ENCODE results near the gene GYG1.

GYG1 gene

GRCh38 chr3:149016242-149016641 is 24.9 kb downstream of the GYG1 start:
- in situ Hi-C loops (cut with HindIII; ENCODE audit: low sequenced_read_pairs), result no loop called here

DNA sequence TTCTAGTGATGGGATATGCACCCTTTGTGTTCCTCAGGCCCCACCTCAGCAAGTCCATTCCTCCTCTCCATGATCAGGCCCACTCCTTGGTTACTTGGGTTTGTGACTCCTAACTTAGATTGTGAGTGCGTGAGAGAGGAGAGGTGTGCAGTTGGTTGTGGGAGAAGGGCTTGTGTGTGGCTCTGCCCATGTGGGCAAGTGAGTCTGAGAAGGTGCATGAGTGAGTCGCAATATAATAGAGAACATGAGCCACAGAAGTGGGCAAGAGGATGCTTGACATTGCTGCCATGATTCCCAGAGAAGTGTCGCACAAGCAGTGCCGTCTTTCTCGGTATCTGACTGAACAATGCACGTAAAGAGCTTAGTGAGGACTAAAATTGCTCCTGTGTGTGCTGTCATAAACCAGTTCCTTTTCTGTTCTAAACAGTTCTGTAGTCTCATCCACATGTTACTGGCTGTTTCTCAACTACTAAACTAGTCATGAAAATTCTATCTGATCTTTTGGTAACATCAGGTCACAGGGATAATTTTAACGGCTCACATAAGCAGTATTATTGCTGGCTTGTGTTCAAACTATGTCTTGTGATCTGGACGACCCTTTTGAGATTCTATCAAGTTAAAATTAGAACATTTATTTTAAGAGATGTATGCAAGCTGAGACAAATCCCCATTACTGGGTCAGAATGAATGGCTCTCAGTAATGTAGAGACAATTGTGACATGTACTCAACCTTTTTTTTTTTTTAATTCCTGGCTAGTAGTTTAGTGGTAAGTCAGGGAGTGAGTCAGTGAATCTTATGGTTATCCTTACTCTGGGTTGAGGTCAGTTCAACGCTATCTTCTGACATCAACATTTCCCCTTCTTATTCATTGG is 25.6 kb downstream of the GYG1 start:
- in situ Hi-C loops (cut with HindIII; ENCODE audit: low sequenced_read_pairs), result no loop called here

- in situ Hi-C loops (cut with HindIII; ENCODE audit: low sequenced_read_pairs), result no loop called here
Observed at GRCh38 chr3:149018247-149018646, 26.9 kb downstream of the GYG1 start.

DNA sequence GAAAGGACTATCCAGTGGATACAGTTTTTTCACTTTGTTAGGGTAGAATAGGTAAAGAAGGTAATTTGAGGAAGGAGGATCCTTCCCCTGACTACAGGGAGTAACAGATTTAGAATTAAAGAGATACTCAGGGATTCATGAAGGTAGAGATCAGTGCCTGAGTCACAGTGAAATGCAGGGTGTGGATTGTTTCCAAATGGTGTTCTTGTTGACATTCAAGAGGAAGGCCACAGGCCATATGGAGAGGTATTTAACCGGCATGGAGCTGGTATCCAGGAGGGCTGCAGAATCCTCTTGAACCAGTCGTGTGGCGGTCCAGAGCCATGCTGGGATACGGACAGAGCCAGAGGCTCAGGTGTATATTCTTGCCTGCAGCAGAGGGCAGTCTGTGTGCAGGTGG is 28.2 kb downstream of the GYG1 start:
- in situ Hi-C loops (cut with HindIII; ENCODE audit: low sequenced_read_pairs), result no loop called here

GRCh38 chr3:149020196-149020838 is 29.0 kb downstream of the GYG1 start:
- in situ Hi-C loops (cut with HindIII; ENCODE audit: low sequenced_read_pairs), result no loop called here

DNA sequence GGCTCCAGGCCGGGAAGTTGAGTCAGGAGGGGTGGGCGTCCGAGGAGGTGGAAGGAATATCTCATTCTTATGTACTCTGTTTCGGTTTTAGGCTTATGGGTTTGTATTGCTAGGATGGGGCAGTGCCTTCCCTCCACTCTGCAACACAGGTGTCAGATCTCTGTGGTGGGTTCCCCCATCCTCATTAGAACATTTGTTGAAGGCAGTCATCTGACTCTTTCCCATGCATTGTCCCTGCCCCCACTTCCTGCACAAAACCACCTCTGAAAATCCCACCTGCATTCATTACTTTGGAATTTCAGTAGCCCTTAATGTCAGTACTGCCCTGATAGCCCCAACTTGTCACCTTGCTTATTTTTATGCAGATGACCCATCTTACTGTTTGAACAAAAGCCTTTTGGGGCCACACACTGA is 29.5 kb downstream of the GYG1 start:
- in situ Hi-C loops (cut with HindIII; ENCODE audit: low sequenced_read_pairs), result no loop called here

GRCh38 chr3:149021830-149022229 is 30.5 kb downstream of the GYG1 start:
- in situ Hi-C loops (cut with HindIII; ENCODE audit: low sequenced_read_pairs), result no loop called here

DNA sequence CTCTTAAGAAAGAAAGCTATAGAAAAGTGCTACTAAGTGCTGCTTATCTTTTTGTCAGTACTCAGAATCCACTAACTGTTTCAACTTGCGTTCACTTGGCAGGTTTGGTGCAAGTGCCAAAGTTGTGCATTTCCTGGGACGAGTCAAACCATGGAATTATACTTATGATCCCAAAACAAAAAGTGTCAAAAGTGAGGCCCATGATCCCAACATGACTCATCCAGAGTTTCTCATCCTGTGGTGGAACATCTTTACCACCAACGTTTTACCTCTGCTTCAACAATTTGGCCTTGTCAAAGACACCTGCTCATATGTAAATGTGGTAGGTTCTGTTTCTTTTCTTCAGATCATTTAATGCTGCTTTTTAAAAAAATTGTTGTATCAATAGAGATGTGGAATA is 32.6 kb downstream of the GYG1 start:
- in situ Hi-C loops (cut with HindIII; ENCODE audit: low sequenced_read_pairs), result no loop called here

DNA sequence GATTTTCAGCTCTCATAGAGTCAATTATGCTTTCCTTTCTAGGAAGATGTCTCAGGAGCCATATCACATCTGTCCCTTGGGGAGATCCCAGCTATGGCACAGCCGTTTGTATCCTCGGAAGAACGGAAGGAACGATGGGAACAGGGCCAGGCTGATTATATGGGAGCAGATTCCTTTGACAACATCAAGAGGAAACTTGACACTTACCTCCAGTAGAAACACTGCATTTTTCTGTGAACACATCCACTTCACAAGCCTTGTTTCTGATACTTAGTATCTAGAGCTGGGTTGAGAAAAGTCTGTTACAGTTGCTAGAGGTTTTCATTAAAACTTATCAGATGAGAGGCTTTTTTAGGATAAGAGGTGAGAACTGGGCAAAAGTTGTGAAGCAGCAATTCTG is 35.4 kb downstream of the GYG1 start:
- in situ Hi-C loops (cut with HindIII; ENCODE audit: low sequenced_read_pairs), result loop anchor here (5.0 kb wide), 1 partner anchor 64 kb away; no protein-coding TSS in a partner anchor

GRCh38 chr3:149031096-149031495 is 39.8 kb downstream of the GYG1 start:
- in situ Hi-C loops (cut with HindIII; ENCODE audit: low sequenced_read_pairs), result no loop called here

DNA sequence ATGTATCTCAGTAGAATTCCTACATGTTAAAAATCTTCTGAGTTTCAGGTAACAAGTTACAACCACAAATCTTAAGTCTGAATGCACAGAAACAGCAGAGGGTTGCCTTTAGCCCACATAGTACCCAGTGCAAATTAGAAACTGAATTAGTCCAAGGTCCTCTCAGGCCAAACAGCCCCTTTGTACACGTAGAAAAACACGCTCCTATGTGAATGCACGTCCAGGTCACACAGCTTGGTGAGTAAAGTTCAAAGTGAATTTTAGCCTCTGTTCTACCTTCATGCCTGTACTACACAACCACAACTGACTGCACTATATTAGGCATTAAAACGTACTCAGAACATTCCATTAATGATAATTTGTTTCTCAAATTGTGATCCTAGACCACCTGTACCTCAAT is 46.3 kb downstream of the GYG1 start:
- in situ Hi-C loops (cut with HindIII; ENCODE audit: low sequenced_read_pairs), result no loop called here

DNA sequence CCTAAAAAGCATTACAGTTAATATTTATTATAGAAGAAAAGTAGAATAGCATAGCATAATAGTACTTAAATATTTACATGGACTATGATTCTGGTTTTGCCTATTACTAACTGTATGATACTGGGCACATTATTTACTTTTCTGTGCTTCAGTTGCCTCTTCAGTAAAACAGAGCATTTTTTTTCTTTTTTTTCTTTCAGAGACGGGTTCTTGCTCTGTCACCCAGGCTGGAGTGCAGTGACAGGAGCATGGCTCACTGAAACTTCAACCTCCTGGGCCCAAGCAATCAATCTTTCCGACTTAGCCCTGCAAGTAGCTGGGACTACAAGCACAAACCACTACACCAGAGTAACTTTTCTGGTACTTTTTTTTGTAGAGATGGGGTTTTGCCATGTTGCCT is 47.0 kb downstream of the GYG1 start:
- in situ Hi-C loops (cut with HindIII; ENCODE audit: low sequenced_read_pairs), result no loop called here

GRCh38 chr3:149042789-149043386 is 51.5 kb downstream of the GYG1 start:
- in situ Hi-C loops (cut with HindIII; ENCODE audit: low sequenced_read_pairs), result no loop called here

DNA sequence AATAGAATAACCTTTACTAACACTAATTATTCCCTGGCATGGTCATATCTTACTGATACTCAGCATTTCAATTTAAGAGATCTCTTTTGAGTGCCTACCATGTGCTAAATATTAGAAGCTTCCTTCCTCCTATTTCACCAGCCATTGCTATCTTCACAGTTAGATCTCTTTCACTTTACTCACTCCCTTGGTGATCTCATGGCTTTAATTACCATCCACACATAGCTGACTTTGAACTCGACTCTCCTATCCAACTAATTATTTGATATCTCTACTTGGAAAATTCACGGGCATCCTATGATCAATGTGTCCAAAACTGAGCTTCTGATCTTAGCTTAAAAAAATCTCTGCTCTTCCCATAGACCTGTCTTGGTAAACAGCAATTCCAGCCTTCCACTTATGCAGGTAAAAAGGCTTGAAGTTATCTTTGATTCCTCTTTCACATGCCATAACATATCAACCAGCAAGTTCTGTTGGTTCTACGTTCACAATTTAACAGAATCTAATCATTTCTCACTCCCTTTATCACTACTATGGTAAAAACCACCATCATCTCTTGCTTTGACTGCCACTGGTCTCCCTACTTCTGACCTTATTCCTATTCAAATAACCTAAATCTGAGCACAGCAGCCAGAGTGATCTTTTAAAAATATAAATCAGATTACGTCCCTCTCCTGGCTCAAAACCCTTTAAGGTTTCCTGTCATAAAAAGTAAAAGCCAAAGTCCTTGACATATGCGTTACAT is 53.2 kb downstream of the GYG1 start:
- in situ Hi-C loops (cut with HindIII; ENCODE audit: low sequenced_read_pairs), result no loop called here

GRCh38 chr3:149055575-149055974 is 64.2 kb downstream of the GYG1 start:
- in situ Hi-C loops (cut with HindIII; ENCODE audit: low sequenced_read_pairs), result no loop called here

GRCh38 chr3:149058198-149058597 is 66.9 kb downstream of the GYG1 start:
- in situ Hi-C loops (cut with HindIII; ENCODE audit: low sequenced_read_pairs), result no loop called here

- in situ Hi-C loops (cut with HindIII; ENCODE audit: low sequenced_read_pairs), result no loop called here
Observed at GRCh38 chr3:149058602-149059001, 67.3 kb downstream of the GYG1 start.

DNA sequence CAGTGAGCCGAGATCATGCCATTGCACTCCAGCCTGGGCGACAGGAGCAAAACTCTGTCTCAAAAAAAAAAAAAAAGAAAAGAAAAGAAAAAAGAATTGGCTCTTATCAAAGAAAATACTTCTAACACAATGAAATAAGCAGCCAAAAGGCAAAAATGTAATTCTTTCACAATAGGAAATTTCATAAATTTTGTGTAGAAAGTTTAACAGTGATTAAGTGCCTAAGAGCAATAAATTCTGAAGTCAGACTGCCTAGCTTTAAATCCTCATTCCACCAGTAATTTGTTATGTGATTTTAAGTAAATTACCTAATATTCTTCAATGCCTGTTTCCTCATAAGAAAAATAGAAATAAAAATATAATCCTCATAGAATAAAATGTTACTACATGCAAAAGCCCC is 70.4 kb downstream of the GYG1 start:
- in situ Hi-C loops (cut with HindIII; ENCODE audit: low sequenced_read_pairs), result no loop called here

DNA sequence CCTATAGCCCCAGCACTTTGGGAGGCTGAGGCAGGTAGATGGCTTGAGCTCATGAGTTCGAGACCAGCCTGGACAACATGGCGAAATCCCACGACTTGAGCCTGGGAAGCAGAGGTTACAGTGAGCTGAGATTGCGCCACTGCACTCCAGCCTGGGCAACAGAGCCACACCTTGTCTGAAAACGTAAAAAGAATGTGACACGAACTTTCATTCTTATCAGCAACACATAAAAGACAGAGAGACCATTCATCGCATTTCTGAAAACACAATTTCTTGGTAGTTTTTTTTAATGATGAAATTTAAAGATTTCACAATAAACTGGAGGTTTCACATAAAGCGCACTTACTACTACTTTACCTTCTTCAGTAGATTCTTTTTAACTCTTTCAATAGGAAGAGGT is 76.5 kb downstream of the GYG1 start:
- in situ Hi-C loops (cut with HindIII; ENCODE audit: low sequenced_read_pairs), result no loop called here
